ENCODE results near the gene KRT73. TPM values are rescaled to one million over a fixed set of nuclear protein-coding genes. Genes with fewer than 3 reads are reported as not detected.
A peak's percentile ranks its signal among the peaks of the same experiment; 100 is the strongest.

Gene KRT73
- total RNA-seq, 2 donors from 2014 or later, result 0.98 to 4.9 TPM

DNA sequence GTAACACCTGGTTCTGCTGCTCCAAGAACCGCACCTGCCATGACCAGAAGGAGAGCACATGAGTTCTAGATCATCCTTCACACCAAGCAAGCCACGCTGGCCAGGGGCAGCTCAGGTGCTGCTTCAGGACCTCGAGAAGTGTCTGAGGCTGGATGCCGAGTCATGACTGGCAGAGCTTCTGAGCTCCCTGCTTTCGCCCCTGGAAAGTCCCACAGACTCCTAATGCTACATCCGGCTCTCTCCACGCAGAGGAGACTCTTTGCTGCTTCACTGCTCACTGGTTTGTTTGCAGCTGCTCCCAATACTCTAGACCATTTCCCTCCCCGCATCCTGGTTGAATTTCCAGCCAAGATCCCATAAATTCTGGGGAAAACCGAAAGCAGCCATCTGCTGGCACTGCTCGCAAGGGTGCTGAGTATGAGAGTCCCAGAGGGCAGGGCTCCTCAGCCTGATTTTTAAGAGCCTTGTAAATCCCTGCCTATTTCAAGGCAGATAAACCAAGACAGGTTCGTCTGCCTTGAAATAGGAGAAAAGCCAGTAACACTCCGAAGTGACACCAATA lies 32.2 kb upstream of the KRT73 start:
- Mint-ChIP-seq H3K9me3 (no peaks in the 10 kb centered on the region), H3K27ac (no peak overlapping the region), H3K36me3 (no peaks in the 10 kb centered on the region)
- DNase-seq (ENCODE audit: low spot score in 2 of 2) (no peak), ATAC-seq (no peak)

DNA sequence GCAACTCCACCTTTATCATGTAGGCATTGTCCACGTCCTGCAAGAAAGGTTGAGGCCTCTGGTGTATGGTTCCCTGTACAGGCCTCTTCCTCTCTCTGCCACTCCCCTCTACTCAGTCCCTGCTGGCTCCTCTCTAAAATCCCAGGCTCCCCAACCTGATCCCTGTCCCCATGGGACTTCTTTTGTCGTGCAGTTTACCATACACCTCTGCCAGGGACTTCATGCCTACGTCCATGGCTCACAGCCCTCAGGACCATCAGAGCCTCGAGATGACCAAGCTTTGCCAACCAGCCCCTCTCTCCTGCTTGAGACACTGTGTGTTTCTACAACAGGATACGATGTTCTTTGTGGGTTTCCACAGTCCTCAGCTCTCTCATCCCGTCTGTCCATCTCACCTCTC lies 30.7 kb upstream of the KRT73 start:
- ATAC-seq (no peak), DNase-seq (ENCODE audit: low spot score in 2 of 2) (no peak)
- no peak overlapping the region for H3K27ac Mint-ChIP-seq
- H3K36me3 Mint-ChIP-seq, result no peaks in the 10 kb centered on the region
- no peaks in the 10 kb centered on the region for H3K9me3 Mint-ChIP-seq

DNA sequence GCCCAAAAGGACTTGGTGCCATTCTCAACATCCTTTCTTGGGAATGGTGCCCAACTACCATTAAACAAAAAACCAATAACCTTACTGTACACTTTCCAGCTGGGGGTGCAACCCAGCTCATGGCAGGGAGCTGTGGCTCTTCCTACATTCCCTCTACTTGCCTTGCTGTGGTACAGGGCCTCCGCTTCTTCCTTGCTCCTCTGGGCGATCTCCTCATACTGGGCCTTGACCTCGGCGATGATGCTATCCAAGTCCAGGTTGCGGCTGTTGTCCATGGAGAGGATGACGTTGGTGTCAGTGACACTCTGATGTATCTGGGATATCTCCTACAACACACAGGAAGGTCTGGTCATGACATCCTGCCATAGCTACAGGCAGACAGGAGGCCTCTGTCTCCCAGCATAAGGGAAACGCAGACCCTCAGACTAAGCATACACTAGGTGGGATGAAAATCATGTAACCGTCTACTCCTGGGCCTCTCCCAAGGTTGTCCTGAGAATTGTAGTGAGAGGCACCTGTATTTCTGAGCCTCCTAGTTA lies 29.7 kb upstream of the KRT73 start:
- no peaks in the 10 kb centered on the region for H3K36me3 Mint-ChIP-seq
- no peak for ATAC-seq
- H3K9me3 Mint-ChIP-seq, result no peaks in the 10 kb centered on the region
- no peak for DNase-seq (ENCODE audit: low spot score in 2 of 2)
- H3K27ac Mint-ChIP-seq, result no peak overlapping the region

DNA sequence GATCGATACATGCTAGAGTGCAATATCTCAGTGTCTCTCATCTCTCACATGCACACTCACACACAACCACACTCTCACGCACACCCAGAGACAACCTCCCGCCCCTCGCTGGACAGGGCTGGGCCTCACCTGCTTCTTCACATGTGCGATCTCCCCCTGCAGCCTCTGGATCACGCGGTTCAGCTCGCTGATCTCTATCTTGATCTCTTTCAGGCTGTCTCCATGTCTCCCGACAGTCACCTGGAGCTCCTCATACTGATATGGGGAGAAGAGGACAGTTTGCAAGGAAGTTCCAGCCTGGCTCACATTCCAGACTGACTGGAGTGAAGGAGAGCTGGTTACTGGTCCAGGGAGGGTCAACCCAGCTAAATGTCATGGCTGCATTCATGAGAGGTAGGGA lies 29.2 kb upstream of the KRT73 start:
- no peak for ATAC-seq
- no peaks in the 10 kb centered on the region for H3K36me3 Mint-ChIP-seq
- no peak for DNase-seq (ENCODE audit: low spot score in 2 of 2)
- H3K9me3 Mint-ChIP-seq, result no peaks in the 10 kb centered on the region
- H3K27ac Mint-ChIP-seq, result no peak overlapping the region

DNA sequence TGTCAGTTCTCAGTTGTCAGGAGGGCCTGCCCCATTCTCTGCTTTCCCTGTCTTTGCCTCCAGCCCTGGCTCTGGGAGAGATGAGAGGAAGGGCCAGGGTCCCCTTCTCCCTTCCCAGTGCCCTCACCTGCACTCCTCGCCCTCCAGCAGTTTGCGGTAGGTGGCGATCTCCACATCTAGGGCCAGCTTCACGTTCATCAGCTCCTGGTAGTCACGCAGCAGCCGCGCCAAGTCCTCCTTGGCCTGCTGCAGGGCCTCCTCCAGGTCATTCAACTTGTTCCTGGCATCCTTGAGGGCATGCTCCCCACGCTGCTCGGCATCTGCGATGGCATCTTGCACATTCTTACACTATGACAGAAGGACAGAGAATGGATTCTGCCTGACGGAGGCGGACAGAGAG lies 28.3 kb upstream of the KRT73 start:
- Mint-ChIP-seq H3K36me3 (peaks cover 0 to 4% of the 10 kb centered on the region in 2 donors), H3K9me3 (no peaks in the 10 kb centered on the region), H3K27ac (peak overlapping the region; percentile 11 to 77)
- ATAC-seq, result no peak
- DNase-seq (ENCODE audit: low spot score in 2 of 2), result no peak

DNA sequence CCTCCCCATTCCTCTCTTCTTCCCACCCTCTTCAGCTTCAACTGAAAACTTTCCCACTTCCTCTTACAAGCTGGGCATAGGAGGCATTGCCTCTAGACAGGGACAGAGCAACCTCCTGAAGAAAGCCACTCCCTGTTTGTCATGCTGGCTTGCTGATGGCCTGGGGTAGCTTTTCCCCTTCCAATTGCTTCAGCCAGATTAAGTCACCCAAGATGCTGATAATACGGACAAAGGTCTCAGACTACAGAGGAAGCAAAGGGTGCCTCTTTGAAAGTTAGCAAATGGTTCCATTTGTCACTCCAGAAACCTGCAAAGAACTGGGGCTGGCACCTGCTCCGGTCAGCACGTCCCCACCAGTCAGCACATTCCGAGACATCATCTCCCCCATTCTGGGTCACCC lies 27.6 kb upstream of the KRT73 start:
- DNase-seq (ENCODE audit: low spot score in 2 of 2) (no peak), ATAC-seq (no peak)
- Mint-ChIP-seq H3K36me3 (peaks cover 0 to 4% of the 10 kb centered on the region in 2 donors), H3K27ac (peak overlapping the region; percentile 49 to 81), H3K9me3 (no peaks in the 10 kb centered on the region)

DNA sequence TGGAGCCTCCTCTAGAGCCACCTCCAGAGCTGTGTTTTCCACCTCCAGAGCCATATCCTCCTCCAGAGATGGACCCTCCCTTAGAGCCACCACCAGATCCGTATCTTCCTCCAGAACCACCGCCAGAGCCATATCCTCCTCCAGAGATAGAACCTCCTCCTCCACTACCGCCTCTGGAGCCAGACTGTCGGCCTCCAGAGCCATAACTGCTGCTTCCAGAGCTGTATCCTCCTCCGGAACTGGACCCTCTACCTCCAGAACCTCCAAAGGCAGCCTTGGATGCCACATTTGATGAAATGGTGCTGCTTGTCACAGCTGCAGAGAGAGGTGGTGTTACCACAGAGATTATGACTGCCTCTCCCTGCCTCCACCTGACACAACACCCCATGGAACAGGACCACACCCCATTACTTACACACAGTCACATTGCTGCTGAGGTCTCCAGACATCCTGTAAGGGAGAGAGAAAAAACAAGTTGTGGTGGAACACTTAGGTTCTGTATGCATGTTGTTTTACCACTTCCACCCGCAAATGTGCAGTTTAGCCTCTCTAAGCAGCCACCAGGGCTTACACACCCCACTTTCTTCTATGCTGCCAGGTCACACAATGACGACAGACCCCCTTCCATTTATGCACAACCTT lies 26.9 kb upstream of the KRT73 start:
- Mint-ChIP-seq H3K36me3 (peaks cover 0 to 4% of the 10 kb centered on the region in 2 donors), H3K27ac (peak overlapping the region in 1 of 2 donors; percentile 49), H3K9me3 (no peaks in the 10 kb centered on the region)
- ATAC-seq (peak; percentile 84 to 94), DNase-seq (ENCODE audit: low spot score in 2 of 2) (no peak)

DNA sequence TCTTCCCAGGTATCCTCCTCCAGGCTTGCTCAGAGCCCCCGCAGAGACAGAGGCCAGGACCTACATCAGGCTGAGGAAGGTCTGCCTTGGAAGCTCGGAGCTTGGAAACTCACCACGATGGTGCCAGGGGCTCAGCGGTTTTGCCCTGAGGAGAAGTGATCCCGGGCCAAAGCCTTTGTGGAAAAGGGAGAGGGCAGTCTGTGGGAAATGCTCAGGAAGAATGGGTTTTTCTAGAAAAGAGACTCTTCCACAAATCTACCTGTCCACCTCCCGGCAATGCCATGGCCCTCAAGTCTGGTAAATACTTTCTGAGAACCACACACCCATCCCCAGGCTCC lies 25.7 kb upstream of the KRT73 start:
- Mint-ChIP-seq H3K9me3 (no peaks in the 10 kb centered on the region), H3K27ac (no peak overlapping the region), H3K36me3 (peaks cover 0 to 4% of the 10 kb centered on the region in 2 donors)
- ATAC-seq (no peak), DNase-seq (ENCODE audit: low spot score in 2 of 2) (no peak)

DNA sequence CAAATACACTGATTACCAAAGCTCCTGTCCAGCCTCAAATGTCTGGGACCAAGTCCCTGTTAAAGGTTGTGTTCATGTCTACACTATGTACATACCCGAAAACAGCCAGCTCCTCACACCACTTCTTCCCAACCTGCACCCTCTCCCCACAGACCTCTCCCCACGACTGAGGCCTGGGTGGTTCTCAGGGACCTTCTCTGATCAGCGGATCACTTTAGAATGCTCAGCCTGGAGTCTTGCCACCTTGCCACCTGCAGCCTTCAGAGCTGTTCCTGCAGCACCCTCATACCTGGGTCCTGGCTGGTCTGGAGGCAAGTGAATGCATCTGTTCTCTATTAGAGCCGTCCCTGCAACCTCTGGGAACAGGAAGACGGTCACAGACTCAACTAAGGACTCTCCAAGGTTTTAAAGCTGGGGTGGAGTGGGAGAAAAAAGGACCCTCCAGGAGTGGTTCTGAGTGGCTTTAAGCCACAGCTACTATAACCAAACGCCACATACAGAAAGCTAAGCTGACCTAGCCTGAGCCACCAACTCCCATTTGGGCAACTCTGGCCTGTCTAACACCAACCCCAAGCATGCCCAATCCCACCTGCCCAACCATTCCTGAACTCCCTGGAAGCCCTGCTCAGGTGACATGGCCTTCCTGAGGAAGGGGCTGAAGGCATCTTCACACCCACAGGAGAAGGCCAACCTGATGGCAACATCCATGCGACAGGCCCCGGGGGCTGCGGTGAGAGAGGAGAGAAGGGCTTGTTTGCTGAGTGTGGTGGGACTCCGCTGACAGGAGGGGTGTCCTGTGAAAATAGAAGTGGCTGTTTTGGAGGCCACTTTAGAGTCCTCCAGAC lies 25.1 kb upstream of the KRT73 start:
- no peak for DNase-seq (ENCODE audit: low spot score in 2 of 2)
- ATAC-seq, result no peak
- no peak overlapping the region for H3K27ac Mint-ChIP-seq

DNA sequence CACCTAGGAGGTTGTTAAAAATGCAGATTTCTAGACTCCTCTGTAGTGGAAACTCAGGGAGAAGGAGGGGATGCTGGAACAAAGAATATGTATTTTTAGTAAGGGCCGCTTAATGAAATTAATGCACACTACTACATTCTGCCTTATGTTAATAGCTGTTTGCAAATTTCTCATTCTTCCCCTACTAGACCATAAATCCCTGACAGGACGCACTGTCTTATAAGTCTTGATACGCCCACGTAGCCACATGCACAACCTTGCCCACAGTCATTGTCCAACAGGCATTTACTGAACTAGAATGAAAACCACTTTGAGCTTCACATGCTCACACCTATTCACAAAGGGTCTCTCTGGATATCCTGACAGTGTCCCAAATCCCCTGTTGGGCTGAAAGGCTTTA lies 23.1 kb upstream of the KRT73 start:
- DNase-seq (ENCODE audit: low spot score in 2 of 2) (no peak), ATAC-seq (no peak)
- H3K9me3 Mint-ChIP-seq, result no peaks in the 10 kb centered on the region
- peak overlapping the region in 1 of 2 donors; percentile 68 for H3K27ac Mint-ChIP-seq
- peaks cover 0 to 4% of the 10 kb centered on the region in 2 donors for H3K36me3 Mint-ChIP-seq

More for the DNA sequence above, 25.1 kb upstream of the KRT73 start:
- H3K36me3 Mint-ChIP-seq, result peaks cover 0 to 4% of the 10 kb centered on the region in 2 donors
- no peaks in the 10 kb centered on the region for H3K9me3 Mint-ChIP-seq

DNA sequence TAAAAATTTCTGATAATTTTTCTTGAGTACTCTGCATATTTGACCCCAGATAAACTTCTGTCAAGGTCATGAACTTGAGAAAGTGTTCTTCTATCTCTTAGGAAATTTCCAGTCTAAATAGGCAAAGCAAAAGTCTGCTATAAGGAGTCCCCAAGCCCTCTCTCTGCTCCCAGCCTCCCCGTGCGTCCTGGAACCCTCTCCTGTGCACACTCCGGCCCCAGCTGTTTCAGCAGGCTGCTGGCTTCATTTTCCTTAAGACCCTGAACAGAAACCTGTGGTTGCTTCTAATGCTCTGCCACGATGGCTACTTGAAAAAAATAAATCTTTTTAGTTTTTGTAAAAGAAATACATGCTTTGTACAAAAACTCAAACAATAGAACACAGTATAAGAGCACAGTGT lies 18.9 kb upstream of the KRT73 start:
- ATAC-seq (no peak), DNase-seq (ENCODE audit: low spot score in 2 of 2) (no peak)
- Mint-ChIP-seq H3K36me3 (peaks cover 0 to 4% of the 10 kb centered on the region in 2 donors), H3K27ac (no peak overlapping the region), H3K9me3 (peaks cover 0 to 3% of the 10 kb centered on the region in 2 donors)

DNA sequence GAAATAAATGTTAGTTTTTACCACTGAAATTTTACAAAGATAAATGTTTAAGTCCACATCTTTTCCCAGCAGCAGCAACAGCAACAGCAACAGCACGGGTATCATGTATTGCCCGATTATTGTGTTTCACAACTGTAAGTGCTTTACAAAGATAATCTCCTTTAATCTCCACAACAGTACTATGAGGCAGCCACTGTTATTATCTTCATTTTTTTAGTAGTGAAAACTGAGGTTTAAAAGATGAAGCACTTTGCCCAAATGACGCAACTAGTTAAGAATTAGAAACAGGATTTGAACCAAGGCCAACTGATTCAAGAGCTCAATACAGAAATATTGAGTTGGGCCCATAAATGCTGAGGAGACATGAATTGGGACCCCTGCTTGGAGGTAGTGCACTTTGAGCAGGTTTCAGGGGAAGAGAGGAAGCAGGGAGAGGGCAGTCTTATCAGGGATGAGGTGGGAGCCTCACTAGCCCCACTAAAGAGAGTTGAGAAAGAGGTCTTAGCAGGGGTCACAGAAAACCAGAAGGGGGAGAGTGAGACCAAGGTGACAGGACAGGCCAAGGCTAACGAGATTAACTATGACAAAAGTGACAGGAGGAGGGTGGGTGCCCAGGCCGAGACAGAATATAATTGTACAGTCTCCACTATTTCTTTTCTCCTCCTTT lies 18.4 kb upstream of the KRT73 start:
- ATAC-seq (no peak), DNase-seq (ENCODE audit: low spot score in 2 of 2) (no peak)
- H3K9me3 Mint-ChIP-seq, result peaks cover 0 to 3% of the 10 kb centered on the region in 2 donors
- H3K27ac Mint-ChIP-seq, result no peak overlapping the region
- H3K36me3 Mint-ChIP-seq, result peaks cover 0 to under 1% of the 10 kb centered on the region in 2 donors

DNA sequence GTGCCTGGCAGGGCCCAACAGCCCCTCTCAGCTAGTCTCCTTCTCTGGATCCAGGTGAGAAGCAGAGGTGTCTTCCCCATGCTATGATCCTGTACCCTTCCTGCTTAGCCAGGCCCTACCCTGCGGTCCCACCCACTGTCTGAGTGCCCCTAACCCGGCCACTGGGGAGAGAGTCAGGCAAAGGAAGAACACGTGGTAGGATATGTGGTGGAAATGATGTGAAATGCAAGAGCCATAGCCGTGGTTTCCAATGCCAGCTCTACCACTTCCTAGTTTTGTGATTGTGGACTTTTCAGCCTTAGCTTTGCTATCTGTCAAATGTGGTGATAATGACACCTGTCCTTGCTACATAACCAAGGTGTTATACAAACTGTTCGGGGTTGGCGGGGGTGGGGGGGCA lies 17.8 kb upstream of the KRT73 start:
- ATAC-seq (no peak), DNase-seq (ENCODE audit: low spot score in 2 of 2) (no peak)
- Mint-ChIP-seq H3K36me3 (no peaks in the 10 kb centered on the region), H3K27ac (no peak overlapping the region), H3K9me3 (peaks cover 0 to 3% of the 10 kb centered on the region in 2 donors)

DNA sequence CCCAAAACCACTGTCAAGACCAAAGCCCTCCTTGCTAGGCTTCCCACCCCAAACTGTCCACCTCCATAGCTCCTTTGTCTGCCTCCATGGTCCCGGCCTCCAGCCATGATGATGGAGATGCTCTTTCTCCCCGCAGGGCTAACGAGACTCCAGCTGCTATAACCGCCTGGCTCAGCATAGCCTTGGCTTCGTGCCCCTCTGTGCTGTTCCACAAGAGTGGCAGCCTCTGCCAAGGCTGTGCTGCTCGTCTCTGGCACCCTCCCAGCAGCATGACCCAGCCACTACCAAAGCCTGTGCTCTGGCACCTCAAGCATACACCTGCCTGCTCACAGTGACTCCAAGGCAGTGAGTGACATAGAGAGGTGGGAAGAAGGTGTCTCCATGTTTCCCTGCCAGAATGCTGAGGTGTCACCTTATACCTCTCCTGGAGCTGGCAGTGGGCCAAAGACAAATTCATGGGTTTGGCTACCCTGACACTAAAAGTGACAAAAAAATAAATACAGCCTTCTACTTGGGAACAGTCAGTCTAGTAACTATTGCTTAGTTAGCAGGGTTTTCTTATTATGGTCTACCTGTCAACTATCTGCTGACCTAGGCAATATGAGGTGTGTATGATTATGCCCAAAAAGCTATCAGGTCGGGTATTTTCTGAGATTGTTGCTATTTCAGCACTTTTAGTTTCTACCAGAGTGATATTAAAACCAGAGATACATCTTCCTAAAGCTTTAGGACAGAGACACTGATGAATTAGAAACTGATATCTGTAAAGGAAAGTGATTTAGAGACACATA lies 16.1 kb upstream of the KRT73 start:
- H3K9me3 Mint-ChIP-seq, result peaks cover 0 to 3% of the 10 kb centered on the region in 2 donors
- no peak overlapping the region for H3K27ac Mint-ChIP-seq
- DNase-seq (ENCODE audit: low spot score in 2 of 2) (no peak), ATAC-seq (no peak)
- H3K36me3 Mint-ChIP-seq, result no peaks in the 10 kb centered on the region

DNA sequence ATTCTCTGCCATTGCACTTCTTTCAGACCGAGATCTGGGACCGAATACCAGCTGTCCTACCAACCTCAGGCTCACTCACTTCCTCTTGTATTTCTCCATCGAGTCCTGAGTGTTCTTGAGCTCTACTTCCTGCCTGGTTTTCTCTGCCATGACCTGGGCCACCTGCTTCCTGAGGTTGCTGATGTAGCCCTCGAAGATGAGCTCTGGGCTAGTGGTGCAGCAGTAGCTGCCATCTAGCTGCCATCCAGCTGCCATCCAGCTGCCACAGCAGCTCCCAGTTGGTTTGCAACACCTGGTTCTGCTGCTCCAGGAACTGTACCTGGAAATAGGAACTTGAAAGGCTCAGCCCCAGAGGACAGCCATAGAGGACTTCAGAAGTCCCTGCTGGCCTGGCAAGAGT lies 15.0 kb upstream of the KRT73 start:
- peak in 1 of 2 donors; percentile 65 for ATAC-seq
- Mint-ChIP-seq H3K27ac (peak overlapping the region in 1 of 2 donors; percentile 69), H3K36me3 (no peaks in the 10 kb centered on the region), H3K9me3 (peaks cover 0 to 3% of the 10 kb centered on the region in 2 donors)
- no peak for DNase-seq (ENCODE audit: low spot score in 2 of 2)

DNA sequence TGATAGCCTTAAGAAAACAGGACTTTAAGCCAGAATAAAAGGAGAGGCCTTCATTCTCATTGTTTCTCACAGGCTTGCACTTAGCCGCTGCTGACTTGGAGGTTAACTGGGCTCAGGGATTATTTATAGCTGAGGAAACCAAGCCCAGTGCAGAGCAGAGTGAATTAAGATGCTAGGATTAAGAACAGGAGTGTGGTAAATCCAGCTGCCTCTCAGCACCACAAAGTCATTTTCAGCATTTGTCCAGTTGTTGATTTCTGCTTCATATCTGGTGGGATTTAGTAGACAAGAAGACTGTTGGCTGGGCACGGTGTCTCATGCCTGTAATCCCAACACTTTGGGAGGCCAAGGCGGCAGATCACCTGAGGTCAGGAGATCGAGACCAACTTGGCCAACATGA lies 14.3 kb upstream of the KRT73 start:
- DNase-seq (ENCODE audit: low spot score in 2 of 2) (no peak), ATAC-seq (no peak)
- H3K9me3 Mint-ChIP-seq, result peaks cover 0 to 3% of the 10 kb centered on the region in 2 donors
- H3K36me3 Mint-ChIP-seq, result no peaks in the 10 kb centered on the region
- H3K27ac Mint-ChIP-seq, result peak overlapping the region in 1 of 2 donors; percentile 69
